GM06990 (cell line): Measurements from ENCODE around the gene VAT1L.

ENCODE experiments used
- DNase-seq: peaks from one replicate; pipeline ENCODE4 v3.0.0-alpha.2; 2011; ENCODE audit not compliant: insufficient read length; ENCODE audit errors: extremely low read depth
- H3K27me3 ChIP-seq: replicated peaks from 2 replicates; pipeline ENCODE4 v1.6.0; 2011; ENCODE audit warnings: low read length; ENCODE audit not compliant: control insufficient read depth, insufficient read depth
- H3K36me3 ChIP-seq: 2 replicates; pipeline ENCODE4 v1.5.1; 2011; ENCODE audit warnings: low read length; ENCODE audit not compliant: control insufficient read depth, insufficient read depth
- H3K4me3 ChIP-seq: replicated peaks from 2 replicates; pipeline ENCODE4 v1.5.1; 2011; ENCODE audit warnings: low read depth, mild to moderate bottlenecking, control low read depth, low read length
- TF ChIP-seq, protein P1 (sequence below): IDR thresholded peaks from 2 replicates; pipeline ENCODE4 v1.5.1; 2011; ENCODE audit warnings: low read length, control low read depth, mild to moderate bottlenecking, inconsistent platforms; ENCODE audit not compliant: insufficient read depth, poor library complexity, severe bottlenecking

Gene VAT1L

GRCh38 chr16:77949445-77949844 lies 161.1 kb downstream of the VAT1L start:
- H3K27me3 ChIP-seq = no peaks in the 10 kb centered on the region; the same call in none of the 2 replicates
- TF ChIP-seq, protein P1, sequence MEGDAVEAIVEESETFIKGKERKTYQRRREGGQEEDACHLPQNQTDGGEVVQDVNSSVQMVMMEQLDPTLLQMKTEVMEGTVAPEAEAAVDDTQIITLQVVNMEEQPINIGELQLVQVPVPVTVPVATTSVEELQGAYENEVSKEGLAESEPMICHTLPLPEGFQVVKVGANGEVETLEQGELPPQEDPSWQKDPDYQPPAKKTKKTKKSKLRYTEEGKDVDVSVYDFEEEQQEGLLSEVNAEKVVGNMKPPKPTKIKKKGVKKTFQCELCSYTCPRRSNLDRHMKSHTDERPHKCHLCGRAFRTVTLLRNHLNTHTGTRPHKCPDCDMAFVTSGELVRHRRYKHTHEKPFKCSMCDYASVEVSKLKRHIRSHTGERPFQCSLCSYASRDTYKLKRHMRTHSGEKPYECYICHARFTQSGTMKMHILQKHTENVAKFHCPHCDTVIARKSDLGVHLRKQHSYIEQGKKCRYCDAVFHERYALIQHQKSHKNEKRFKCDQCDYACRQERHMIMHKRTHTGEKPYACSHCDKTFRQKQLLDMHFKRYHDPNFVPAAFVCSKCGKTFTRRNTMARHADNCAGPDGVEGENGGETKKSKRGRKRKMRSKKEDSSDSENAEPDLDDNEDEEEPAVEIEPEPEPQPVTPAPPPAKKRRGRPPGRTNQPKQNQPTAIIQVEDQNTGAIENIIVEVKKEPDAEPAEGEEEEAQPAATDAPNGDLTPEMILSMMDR = no peak
- no peak for DNase-seq
- H3K36me3 ChIP-seq = no peaks in the 10 kb centered on the region
- H3K4me3 ChIP-seq = no peak overlapping the region

- no peak for DNase-seq
- no peak overlapping the region for H3K4me3 ChIP-seq
- no peaks in the 10 kb centered on the region for H3K36me3 ChIP-seq
- TF ChIP-seq, protein P1 = peak; percentile 58
- no peaks in the 10 kb centered on the region; the same call in none of the 2 replicates for H3K27me3 ChIP-seq
Observed at GRCh38 chr16:77951788-77952187, 163.4 kb downstream of the VAT1L start.

GRCh38 chr16:77955127-77955526 lies 166.8 kb downstream of the VAT1L start:
- no peaks in the 10 kb centered on the region for H3K36me3 ChIP-seq
- H3K4me3 ChIP-seq = no peak overlapping the region
- TF ChIP-seq, protein P1 = no peak
- no peaks in the 10 kb centered on the region for H3K27me3 ChIP-seq
- no peak for DNase-seq

DNA sequence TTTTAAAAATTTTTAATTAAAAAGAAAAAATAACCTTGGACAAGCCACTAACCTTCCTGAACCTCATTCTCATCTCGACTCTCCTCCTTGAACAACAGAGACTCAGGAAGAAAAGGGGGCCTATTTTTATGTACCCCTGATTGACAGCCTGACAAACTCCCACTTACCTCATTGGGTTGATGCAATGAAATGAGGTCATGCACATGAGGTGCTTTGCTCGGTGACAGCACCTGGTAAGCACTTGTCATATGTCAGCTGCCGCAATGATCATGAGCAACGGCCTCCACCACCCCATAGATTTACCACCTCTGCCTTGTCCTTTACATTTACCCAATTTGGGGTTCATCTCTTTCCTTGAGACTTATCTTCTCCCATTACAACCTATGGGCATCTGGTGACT lies 167.9 kb downstream of the VAT1L start:
- H3K27me3 ChIP-seq = no peaks in the 10 kb centered on the region
- no peaks in the 10 kb centered on the region for H3K36me3 ChIP-seq
- DNase-seq = no peak
- TF ChIP-seq, protein P1 = no peak
- H3K4me3 ChIP-seq = no peak overlapping the region

- Histone ChIP-seq H3K27me3 (no peaks in the 10 kb centered on the region), H3K4me3 (no peak overlapping the region), H3K36me3 (no peaks in the 10 kb centered on the region)
- TF ChIP-seq, protein P1 = no peak
- DNase-seq = no peak
Observed at GRCh38 chr16:77960766-77961165, 172.4 kb downstream of the VAT1L start.

- no peak for DNase-seq
- no peaks in the 10 kb centered on the region for H3K27me3 ChIP-seq
- H3K4me3 ChIP-seq = no peak overlapping the region
- H3K36me3 ChIP-seq = no peaks in the 10 kb centered on the region
- TF ChIP-seq, protein P1 = no peak
Observed at GRCh38 chr16:77961814-77962213, 173.4 kb downstream of the VAT1L start.
